K562 (cell line): ENCODE results near the gene HMGA1. TPM values are rescaled to one million over a fixed set of nuclear protein-coding genes. Genes with fewer than 3 reads are reported as not detected.

Source experiments
- FIP1L1 ChIP-seq: fragments of 200-400 bp; formaldehyde crosslinking; IDR thresholded peaks from 2 replicates; pipeline ENCODE4 v1.6.1; 2018; ENCODE audit warnings: mild to moderate bottlenecking, low read depth, low read length; ENCODE audit not compliant: poor library complexity, severe bottlenecking
- GABPA ChIP-seq: fragments of 200-800 bp; sonication (Bioruptor generic); conservative IDR thresholded peaks from 2 replicates; pipeline ENCODE4 v1.6.1; 2016; ENCODE audit warnings: low read depth, missing genetic modification characterization, missing compliant biosample characterization
- MYNN ChIP-seq, 2 experiments: sonication (generic); formaldehyde crosslinking in 1 of 2; IDR thresholded peaks; 2 replicates each; pipeline versions ENCODE4 v1.5.0 to v1.6.1; 2016 to 2020; ENCODE audit warnings: antibody characterized with exemption in 1 of 2, missing genetic modification reagents in 1 of 2
- NFE2L1 ChIP-seq: fragments of 450-650 bp; IDR thresholded peaks from 2 replicates; pipeline ENCODE4 v1.6.1; 2016; ENCODE audit warnings: missing genetic modification characterization, low read depth, mild to moderate bottlenecking, missing compliant biosample characterization, moderate library complexity, borderline replicate concordance
- PHB ChIP-seq: fragments of 250-450 bp; sonication (Bioruptor Pico); IDR thresholded peaks from 2 replicates; pipeline ENCODE4 v1.5.0; 2021
- SAFB2 ChIP-seq: fragments of 200-400 bp; formaldehyde crosslinking; IDR thresholded peaks from 2 replicates; pipeline ENCODE4 v1.6.1; 2018; ENCODE audit warnings: borderline replicate concordance, low read length, low read depth, moderate library complexity; ENCODE audit not compliant: severe bottlenecking
- SETDB1 ChIP-seq: IDR thresholded peaks from one replicate; pipeline ENCODE4 v1.6.1; 2012; ENCODE audit warnings: low read length, control low read depth, inconsistent platforms
- SMARCA4 ChIP-seq: fragments of 450-650 bp; IDR thresholded peaks from 2 replicates; pipeline ENCODE4 v1.6.1; 2016
- TAF1 ChIP-seq: IDR thresholded peaks from 2 replicates; pipeline ENCODE4 v1.6.1; 2011; ENCODE audit warnings: mild to moderate bottlenecking, low read length, moderate library complexity; ENCODE audit not compliant: insufficient read depth, control insufficient read depth, severe bottlenecking; ENCODE audit errors: extremely low read depth
- TAF9B ChIP-seq: fragments of 450-650 bp; IDR thresholded peaks from 2 replicates; pipeline ENCODE4 v1.6.1; 2018; ENCODE audit warnings: mild to moderate bottlenecking; ENCODE audit not compliant: partially characterized antibody
- XRCC3 ChIP-seq: fragments of 450-650 bp; IDR thresholded peaks from 2 replicates; pipeline ENCODE4 v1.6.1; 2017; ENCODE audit warnings: mild to moderate bottlenecking, moderate library complexity
- ZBTB33 ChIP-seq: sonication (generic); formaldehyde crosslinking; IDR thresholded peaks from 2 replicates; pipeline ENCODE4 v1.8.1; 2023; ENCODE audit warnings: mild to moderate bottlenecking, missing genetic modification reagents
- ZNF134 ChIP-seq: fragments of 250-450 bp; sonication (Bioruptor Pico); conservative IDR thresholded peaks from 2 replicates; pipeline ENCODE4 v1.4.0; 2020
- ZNF311 ChIP-seq: fragments of 250-450 bp; sonication (Bioruptor Pico); IDR thresholded peaks from 2 replicates; pipeline ENCODE4 v1.4.0; 2020; ENCODE audit warnings: mild to moderate bottlenecking, moderate library complexity
- ZNF318 ChIP-seq, 2 experiments: fragments of 450-650 bp; IDR thresholded peaks; 2 replicates each; pipeline ENCODE4 v1.6.1; 2016; ENCODE audit warnings: mild to moderate bottlenecking in 2 of 2, borderline replicate concordance in 1 of 2, low read depth in 1 of 2, moderate library complexity in 1 of 2
- ZNF766 ChIP-seq: fragments of 200-800 bp; sonication (Bioruptor generic); conservative IDR thresholded peaks from 2 replicates; pipeline ENCODE4 v1.6.1; 2016; ENCODE audit warnings: missing genetic modification characterization, missing compliant biosample characterization
- polyA plus RNA-seq, 8 experiments: library from polyadenylated mRNA; depleted of rRNA in 4 of 8; stranded (reverse) in 5 of 8; unstranded in 3 of 8; fragments of >200 nt; fragmentation: Nextera tagmentation in 2 of 8; fragmentation: Illumina TruSeq in 1 of 8; extraction: Ambion mirVana in 2 of 8; extraction: Trizol in 1 of 8; gene quantifications; 2 replicates each; pipeline versions ENCODE4 v1.2.1 to v1.2.3, GENCODE V29; 2011 to 2014; ENCODE audit warnings: inconsistent platforms in 1 of 8, missing spikeins in 1 of 8
- total RNA-seq, 7 experiments: library from RNA; depleted of rRNA in 6 of 7; stranded (reverse); fragments of >200 nt in 6 of 7; fragmentation: Illumina TruSeq in 2 of 7; extraction: Trizol in 2 of 7; gene quantifications; 2 replicates each; pipeline versions ENCODE4 v1.2.1 to v1.2.3, GENCODE V29; 2011 to 2021; ENCODE audit warnings: low replicate concordance in 1 of 7

Gene HMGA1
- total and polyA plus RNA-seq, 9 of the 15 experiments (the other 6 are each of a cell fraction or from before 2014, with no cell fraction given), result 27.8 to 1,947 (median 594) TPM

- no peak for TF ChIP-seq TAF1
- no peak for TF ChIP-seq XRCC3
- no peak for TF ChIP-seq SMARCA4
- TF ChIP-seq PHB (CRISPR knock-in tag), result peak; percentile 66; the same call in 1 of the 2 replicates
- no peak for TF ChIP-seq SETDB1
- TF ChIP-seq ZNF318 (IDR thresholded peaks at IDR 0.05; ENCODE audit: borderline replicate concordance in 1 of 2, low read depth in 1 of 2), result no peak
- no peak for TF ChIP-seq ZNF766 (CRISPR knock-in tag)
- TF ChIP-seq GABPA (tag), result peak; percentile 21; the same call in 1 of the 2 replicates
- TF ChIP-seq SAFB2, result no peak
- no peak for TF ChIP-seq ZNF134
- TF ChIP-seq ZNF311, result no peak
- TF ChIP-seq NFE2L1 (tag), result no peak
- TF ChIP-seq MYNN (IDR thresholded peaks at IDR 0.05), result no peak
- no peak for TF ChIP-seq MYNN (CRISPR knock-in tag; IDR thresholded peaks at IDR 0.05)
- TF ChIP-seq TAF9B, result no peak
- TF ChIP-seq ZBTB33, result no peak
- TF ChIP-seq FIP1L1, result no peak
Observed at GRCh38 chr6:34249469-34250261, 13.0 kb downstream of the HMGA1 start (continued).
